GM23338 (cell line): ENCODE results near the gene PCK2. TPM values are rescaled to one million over a fixed set of nuclear protein-coding genes. Genes with fewer than 3 reads are reported as not detected.

Experiments
- ATAC-seq: fragments of 200-7000 bp; cut with Tn5 transposase; 3 replicates; pipeline ENCODE4 v1.9.1; 2020
- DNase-seq: peaks from one replicate; pipeline ENCODE4 v3.0.0-alpha.2; 2015; ENCODE audit warnings: low spot score
- H2AFZ ChIP-seq: fragments of 200-600 bp; sonication (generic); 2 replicates; pipeline ENCODE4 v1.8.0; 2016; ENCODE audit warnings: antibody characterized with exemption, mild to moderate bottlenecking, moderate library complexity
- H3F3A ChIP-seq: fragments of 200-600 bp; sonication (generic); replicated peaks from 2 replicates; pipeline ENCODE4 v1.8.0; 2017; ENCODE audit warnings: antibody characterized with exemption, mixed run types, low read depth
- H3K27ac ChIP-seq: fragments of 200-600 bp; sonication (generic); 2 replicates; pipeline ENCODE4 v1.6.1; 2016; ENCODE audit warnings: low read depth
- H3K27me3 ChIP-seq: fragments of 200-600 bp; sonication (generic); 2 replicates; pipeline ENCODE4 v1.8.0; 2016; ENCODE audit warnings: mild to moderate bottlenecking, mixed run types, moderate library complexity; ENCODE audit not compliant: insufficient read depth
- H3K36me3 ChIP-seq: fragments of 200-600 bp; sonication (generic); 2 replicates; pipeline ENCODE4 v1.8.0; 2016; ENCODE audit warnings: mild to moderate bottlenecking; ENCODE audit not compliant: insufficient read depth
- H3K4me1 ChIP-seq: fragments of 200-600 bp; sonication (generic); 2 replicates; pipeline ENCODE4 v1.8.0; 2016; ENCODE audit warnings: mild to moderate bottlenecking, moderate library complexity; ENCODE audit not compliant: insufficient read depth
- H3K4me2 ChIP-seq: fragments of 200-600 bp; sonication (generic); 2 replicates; pipeline ENCODE4 v1.7.1; 2017; ENCODE audit warnings: mixed run types
- H3K4me3 ChIP-seq: fragments of 200-600 bp; sonication (generic); 2 replicates; pipeline ENCODE4 v1.6.1; 2016; ENCODE audit warnings: mixed run types
- H3K79me2 ChIP-seq: fragments of 200-600 bp; sonication (generic); replicated peaks from 2 replicates; pipeline ENCODE4 v1.8.0; 2017; ENCODE audit warnings: mild to moderate bottlenecking; ENCODE audit not compliant: insufficient read depth
- H3K9me2 ChIP-seq: fragments of 200-600 bp; sonication (generic); 2 replicates; pipeline ENCODE4 v1.8.0; 2017; ENCODE audit not compliant: insufficient read depth
- H4K20me1 ChIP-seq: fragments of 200-600 bp; sonication (generic); replicated peaks from 2 replicates; pipeline ENCODE4 v1.8.0; 2017; ENCODE audit warnings: mild to moderate bottlenecking; ENCODE audit not compliant: insufficient read depth
- H3K27ac Mint-ChIP-seq: 2 replicates; pipeline ENCODE4 v1.8.0; 2020; ENCODE audit warnings: inconsistent platforms, mild to moderate bottlenecking, moderate library complexity, mixed read lengths
- H3K27me3 Mint-ChIP-seq: 3 replicates; pipeline ENCODE4 v1.8.0; 2022; ENCODE audit warnings: low read depth, mild to moderate bottlenecking, moderate library complexity, mixed read lengths, inconsistent platforms; ENCODE audit not compliant: insufficient read depth, poor library complexity
- H3K36me3 Mint-ChIP-seq: 3 replicates; pipeline ENCODE4 v1.8.0; 2021; ENCODE audit warnings: low read depth, mild to moderate bottlenecking, inconsistent platforms, moderate library complexity, mixed read lengths
- H3K4me1 Mint-ChIP-seq: 3 replicates; pipeline ENCODE4 v1.8.0; 2020; ENCODE audit warnings: mild to moderate bottlenecking, inconsistent platforms, mixed read lengths
- H3K4me3 Mint-ChIP-seq: 3 replicates; pipeline ENCODE4 v1.8.0; 2021; ENCODE audit warnings: moderate library complexity, mild to moderate bottlenecking, inconsistent platforms, mixed read lengths
- H3K9me3 Mint-ChIP-seq: 3 replicates; pipeline ENCODE4 v1.8.0; 2020; ENCODE audit warnings: moderate library complexity, mild to moderate bottlenecking, inconsistent platforms, mixed read lengths
- CREB1 ChIP-seq: fragments of 250-450 bp; sonication (Bioruptor Pico); IDR thresholded peaks from 2 replicates; pipeline ENCODE4 v1.5.0; 2020; ENCODE audit warnings: low read depth, mild to moderate bottlenecking, moderate library complexity
- EZH2 ChIP-seq: fragments of 200-600 bp; sonication (generic); IDR thresholded peaks from one replicate; pipeline ENCODE4 v1.8.0; 2017; ENCODE audit warnings: antibody characterized with exemption, mild to moderate bottlenecking, low read depth; ENCODE audit not compliant: unreplicated experiment
- EZH2phosphoT487 ChIP-seq: fragments of 200-600 bp; sonication (generic); IDR thresholded peaks from one replicate; pipeline ENCODE4 v1.8.1; 2018; ENCODE audit warnings: antibody characterized with exemption; ENCODE audit not compliant: unreplicated experiment
- JUNB ChIP-seq: IDR thresholded peaks from one replicate; pipeline ENCODE4 v1.6.1; 2016; ENCODE audit warnings: antibody characterized with exemption; ENCODE audit not compliant: unreplicated experiment
- NANOG ChIP-seq: IDR thresholded peaks from 2 replicates; pipeline ENCODE4 v1.6.1; 2016; ENCODE audit warnings: antibody characterized with exemption, borderline replicate concordance
- POLR2AphosphoS5 ChIP-seq: IDR thresholded peaks from 2 replicates; pipeline ENCODE4 v1.6.1; 2016; ENCODE audit warnings: antibody characterized with exemption, low read depth
- STAT1 ChIP-seq: IDR thresholded peaks from one replicate; pipeline ENCODE4 v1.6.1; 2016; ENCODE audit warnings: antibody characterized with exemption; ENCODE audit not compliant: unreplicated experiment
- ZNF114 ChIP-seq: fragments of 250-450 bp; sonication (Bioruptor Pico); IDR thresholded peaks from 2 replicates; pipeline ENCODE4 v1.5.0; 2020; ENCODE audit warnings: mild to moderate bottlenecking, moderate library complexity
- ZNF331 ChIP-seq: fragments of 250-450 bp; sonication (Bioruptor Pico); IDR thresholded peaks from 2 replicates; pipeline ENCODE4 v1.5.0; 2020; ENCODE audit warnings: low read depth, mild to moderate bottlenecking, moderate library complexity
- polyA plus RNA-seq: library from polyadenylated mRNA; unstranded; fragments of >200 nt; fragmentation: Nextera tagmentation; extraction: Ambion mirVana; gene quantifications from 2 replicates; pipeline ENCODE4 v1.2.1, GENCODE V29; 2016
- total RNA-seq: library from RNA; depleted of rRNA; stranded (reverse); fragments of >200 nt; shearing (Covaris generic); gene quantifications from 2 replicates; pipeline ENCODE4 v1.2.3, GENCODE V29; 2014
- TF ChIP-seq, protein P1 (sequence below), 2 experiments: fragments of 200-600 bp in 1 of 2; sonication (generic) in 1 of 2; conservative IDR thresholded peaks; 2 replicates each; pipeline versions ENCODE4 v1.5.1 to v1.6.1; 2016 to 2017; ENCODE audit warnings: antibody characterized with exemption in 2 of 2, low read depth in 2 of 2, mild to moderate bottlenecking in 2 of 2, moderate library complexity in 1 of 2
- TF ChIP-seq, protein P2 (sequence below): IDR thresholded peaks from 2 replicates; pipeline ENCODE4 v1.6.1; 2016; ENCODE audit warnings: antibody characterized with exemption
- TF ChIP-seq, protein P3 (sequence below): IDR thresholded peaks from one replicate; pipeline ENCODE4 v1.6.1; 2018; ENCODE audit warnings: antibody characterized with exemption; ENCODE audit not compliant: unreplicated experiment
- TF ChIP-seq, protein P4 (sequence below): fragments of 250-450 bp; sonication (Bioruptor Pico); IDR thresholded peaks from 2 replicates; pipeline ENCODE4 v1.5.0; 2020; ENCODE audit warnings: mild to moderate bottlenecking, moderate library complexity

The PCK2 gene
- total and polyA plus RNA-seq, 2 experiments from 2014 or later = 53.5 to 103 TPM

DNA sequence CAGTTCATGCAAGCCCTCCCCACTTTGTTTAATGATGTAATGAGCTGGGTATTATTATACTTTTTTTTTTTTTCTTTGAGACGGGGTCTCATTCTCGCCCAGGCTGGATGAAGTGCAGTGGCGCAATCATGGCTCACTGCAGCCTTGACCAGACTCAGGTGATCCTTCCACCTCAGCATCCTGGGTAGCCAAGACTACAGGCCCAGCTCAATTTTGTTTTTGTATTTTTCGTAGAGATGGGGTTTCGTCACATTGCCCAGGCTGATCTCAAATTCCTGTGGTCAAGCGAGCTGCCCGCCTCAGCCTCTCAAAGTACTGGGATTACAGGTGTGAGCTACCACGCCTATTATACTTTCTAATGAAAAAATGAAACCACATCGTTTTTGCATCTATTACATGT, 15.9 kb downstream of the PCK2 start:
- TF ChIP-seq NANOG (no peak), JUNB (no peak), CREB1 (CRISPR knock-in tag) (no peak), POLR2AphosphoS5 (no peak), STAT1 (no peak), ZNF114 (no peak), ZNF331 (CRISPR knock-in tag) (no peak), EZH2 (no peak), EZH2phosphoT487 (no peak)
- TF ChIP-seq, protein P1, sequence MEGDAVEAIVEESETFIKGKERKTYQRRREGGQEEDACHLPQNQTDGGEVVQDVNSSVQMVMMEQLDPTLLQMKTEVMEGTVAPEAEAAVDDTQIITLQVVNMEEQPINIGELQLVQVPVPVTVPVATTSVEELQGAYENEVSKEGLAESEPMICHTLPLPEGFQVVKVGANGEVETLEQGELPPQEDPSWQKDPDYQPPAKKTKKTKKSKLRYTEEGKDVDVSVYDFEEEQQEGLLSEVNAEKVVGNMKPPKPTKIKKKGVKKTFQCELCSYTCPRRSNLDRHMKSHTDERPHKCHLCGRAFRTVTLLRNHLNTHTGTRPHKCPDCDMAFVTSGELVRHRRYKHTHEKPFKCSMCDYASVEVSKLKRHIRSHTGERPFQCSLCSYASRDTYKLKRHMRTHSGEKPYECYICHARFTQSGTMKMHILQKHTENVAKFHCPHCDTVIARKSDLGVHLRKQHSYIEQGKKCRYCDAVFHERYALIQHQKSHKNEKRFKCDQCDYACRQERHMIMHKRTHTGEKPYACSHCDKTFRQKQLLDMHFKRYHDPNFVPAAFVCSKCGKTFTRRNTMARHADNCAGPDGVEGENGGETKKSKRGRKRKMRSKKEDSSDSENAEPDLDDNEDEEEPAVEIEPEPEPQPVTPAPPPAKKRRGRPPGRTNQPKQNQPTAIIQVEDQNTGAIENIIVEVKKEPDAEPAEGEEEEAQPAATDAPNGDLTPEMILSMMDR (conservative IDR thresholded peaks at IDR 0.05; ENCODE audit: low read depth in 2 of 2) = no peak
- TF ChIP-seq, protein P2, sequence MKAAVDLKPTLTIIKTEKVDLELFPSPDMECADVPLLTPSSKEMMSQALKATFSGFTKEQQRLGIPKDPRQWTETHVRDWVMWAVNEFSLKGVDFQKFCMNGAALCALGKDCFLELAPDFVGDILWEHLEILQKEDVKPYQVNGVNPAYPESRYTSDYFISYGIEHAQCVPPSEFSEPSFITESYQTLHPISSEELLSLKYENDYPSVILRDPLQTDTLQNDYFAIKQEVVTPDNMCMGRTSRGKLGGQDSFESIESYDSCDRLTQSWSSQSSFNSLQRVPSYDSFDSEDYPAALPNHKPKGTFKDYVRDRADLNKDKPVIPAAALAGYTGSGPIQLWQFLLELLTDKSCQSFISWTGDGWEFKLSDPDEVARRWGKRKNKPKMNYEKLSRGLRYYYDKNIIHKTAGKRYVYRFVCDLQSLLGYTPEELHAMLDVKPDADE = no peak
- TF ChIP-seq, protein P3, sequence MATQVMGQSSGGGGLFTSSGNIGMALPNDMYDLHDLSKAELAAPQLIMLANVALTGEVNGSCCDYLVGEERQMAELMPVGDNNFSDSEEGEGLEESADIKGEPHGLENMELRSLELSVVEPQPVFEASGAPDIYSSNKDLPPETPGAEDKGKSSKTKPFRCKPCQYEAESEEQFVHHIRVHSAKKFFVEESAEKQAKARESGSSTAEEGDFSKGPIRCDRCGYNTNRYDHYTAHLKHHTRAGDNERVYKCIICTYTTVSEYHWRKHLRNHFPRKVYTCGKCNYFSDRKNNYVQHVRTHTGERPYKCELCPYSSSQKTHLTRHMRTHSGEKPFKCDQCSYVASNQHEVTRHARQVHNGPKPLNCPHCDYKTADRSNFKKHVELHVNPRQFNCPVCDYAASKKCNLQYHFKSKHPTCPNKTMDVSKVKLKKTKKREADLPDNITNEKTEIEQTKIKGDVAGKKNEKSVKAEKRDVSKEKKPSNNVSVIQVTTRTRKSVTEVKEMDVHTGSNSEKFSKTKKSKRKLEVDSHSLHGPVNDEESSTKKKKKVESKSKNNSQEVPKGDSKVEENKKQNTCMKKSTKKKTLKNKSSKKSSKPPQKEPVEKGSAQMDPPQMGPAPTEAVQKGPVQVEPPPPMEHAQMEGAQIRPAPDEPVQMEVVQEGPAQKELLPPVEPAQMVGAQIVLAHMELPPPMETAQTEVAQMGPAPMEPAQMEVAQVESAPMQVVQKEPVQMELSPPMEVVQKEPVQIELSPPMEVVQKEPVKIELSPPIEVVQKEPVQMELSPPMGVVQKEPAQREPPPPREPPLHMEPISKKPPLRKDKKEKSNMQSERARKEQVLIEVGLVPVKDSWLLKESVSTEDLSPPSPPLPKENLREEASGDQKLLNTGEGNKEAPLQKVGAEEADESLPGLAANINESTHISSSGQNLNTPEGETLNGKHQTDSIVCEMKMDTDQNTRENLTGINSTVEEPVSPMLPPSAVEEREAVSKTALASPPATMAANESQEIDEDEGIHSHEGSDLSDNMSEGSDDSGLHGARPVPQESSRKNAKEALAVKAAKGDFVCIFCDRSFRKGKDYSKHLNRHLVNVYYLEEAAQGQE = no peak
- TF ChIP-seq, protein P4, sequence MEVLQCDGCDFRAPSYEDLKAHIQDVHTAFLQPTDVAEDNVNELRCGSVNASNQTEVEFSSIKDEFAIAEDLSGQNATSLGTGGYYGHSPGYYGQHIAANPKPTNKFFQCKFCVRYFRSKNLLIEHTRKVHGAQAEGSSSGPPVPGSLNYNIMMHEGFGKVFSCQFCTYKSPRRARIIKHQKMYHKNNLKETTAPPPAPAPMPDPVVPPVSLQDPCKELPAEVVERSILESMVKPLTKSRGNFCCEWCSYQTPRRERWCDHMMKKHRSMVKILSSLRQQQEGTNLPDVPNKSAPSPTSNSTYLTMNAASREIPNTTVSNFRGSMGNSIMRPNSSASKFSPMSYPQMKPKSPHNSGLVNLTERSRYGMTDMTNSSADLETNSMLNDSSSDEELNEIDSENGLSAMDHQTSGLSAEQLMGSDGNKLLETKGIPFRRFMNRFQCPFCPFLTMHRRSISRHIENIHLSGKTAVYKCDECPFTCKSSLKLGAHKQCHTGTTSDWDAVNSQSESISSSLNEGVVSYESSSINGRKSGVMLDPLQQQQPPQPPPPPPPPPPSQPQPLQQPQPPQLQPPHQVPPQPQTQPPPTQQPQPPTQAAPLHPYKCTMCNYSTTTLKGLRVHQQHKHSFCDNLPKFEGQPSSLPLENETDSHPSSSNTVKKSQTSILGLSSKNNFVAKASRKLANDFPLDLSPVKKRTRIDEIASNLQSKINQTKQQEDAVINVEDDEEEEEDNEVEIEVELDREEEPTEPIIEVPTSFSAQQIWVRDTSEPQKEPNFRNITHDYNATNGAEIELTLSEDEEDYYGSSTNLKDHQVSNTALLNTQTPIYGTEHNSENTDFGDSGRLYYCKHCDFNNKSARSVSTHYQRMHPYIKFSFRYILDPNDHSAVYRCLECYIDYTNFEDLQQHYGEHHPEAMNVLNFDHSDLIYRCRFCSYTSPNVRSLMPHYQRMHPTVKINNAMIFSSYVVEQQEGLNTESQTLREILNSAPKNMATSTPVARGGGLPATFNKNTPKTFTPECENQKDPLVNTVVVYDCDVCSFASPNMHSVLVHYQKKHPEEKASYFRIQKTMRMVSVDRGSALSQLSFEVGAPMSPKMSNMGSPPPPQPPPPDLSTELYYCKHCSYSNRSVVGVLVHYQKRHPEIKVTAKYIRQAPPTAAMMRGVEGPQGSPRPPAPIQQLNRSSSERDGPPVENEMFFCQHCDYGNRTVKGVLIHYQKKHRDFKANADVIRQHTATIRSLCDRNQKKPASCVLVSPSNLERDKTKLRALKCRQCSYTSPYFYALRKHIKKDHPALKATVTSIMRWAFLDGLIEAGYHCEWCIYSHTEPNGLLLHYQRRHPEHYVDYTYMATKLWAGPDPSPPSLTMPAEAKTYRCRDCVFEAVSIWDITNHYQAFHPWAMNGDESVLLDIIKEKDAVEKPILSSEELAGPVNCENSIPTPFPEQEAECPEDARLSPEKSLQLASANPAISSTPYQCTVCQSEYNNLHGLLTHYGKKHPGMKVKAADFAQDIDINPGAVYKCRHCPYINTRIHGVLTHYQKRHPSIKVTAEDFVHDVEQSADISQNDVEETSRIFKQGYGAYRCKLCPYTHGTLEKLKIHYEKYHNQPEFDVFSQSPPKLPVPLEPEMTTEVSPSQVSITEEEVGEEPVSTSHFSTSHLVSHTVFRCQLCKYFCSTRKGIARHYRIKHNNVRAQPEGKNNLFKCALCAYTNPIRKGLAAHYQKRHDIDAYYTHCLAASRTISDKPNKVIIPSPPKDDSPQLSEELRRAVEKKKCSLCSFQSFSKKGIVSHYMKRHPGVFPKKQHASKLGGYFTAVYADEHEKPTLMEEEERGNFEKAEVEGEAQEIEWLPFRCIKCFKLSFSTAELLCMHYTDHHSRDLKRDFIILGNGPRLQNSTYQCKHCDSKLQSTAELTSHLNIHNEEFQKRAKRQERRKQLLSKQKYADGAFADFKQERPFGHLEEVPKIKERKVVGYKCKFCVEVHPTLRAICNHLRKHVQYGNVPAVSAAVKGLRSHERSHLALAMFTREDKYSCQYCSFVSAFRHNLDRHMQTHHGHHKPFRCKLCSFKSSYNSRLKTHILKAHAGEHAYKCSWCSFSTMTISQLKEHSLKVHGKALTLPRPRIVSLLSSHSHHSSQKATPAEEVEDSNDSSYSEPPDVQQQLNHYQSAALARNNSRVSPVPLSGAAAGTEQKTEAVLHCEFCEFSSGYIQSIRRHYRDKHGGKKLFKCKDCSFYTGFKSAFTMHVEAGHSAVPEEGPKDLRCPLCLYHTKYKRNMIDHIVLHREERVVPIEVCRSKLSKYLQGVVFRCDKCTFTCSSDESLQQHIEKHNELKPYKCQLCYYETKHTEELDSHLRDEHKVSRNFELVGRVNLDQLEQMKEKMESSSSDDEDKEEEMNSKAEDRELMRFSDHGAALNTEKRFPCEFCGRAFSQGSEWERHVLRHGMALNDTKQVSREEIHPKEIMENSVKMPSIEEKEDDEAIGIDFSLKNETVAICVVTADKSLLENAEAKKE = no peak
- H3F3A ChIP-seq = peaks cover 6% of the 10 kb centered on the region; the same call in 1 of the 2 replicates
- H3K27me3 Mint-ChIP-seq = peaks cover 16% of the 10 kb centered on the region
- no peaks in the 10 kb centered on the region for H3K9me2 ChIP-seq
- no peaks in the 10 kb centered on the region for H4K20me1 ChIP-seq
- H3K79me2 ChIP-seq = no peaks in the 10 kb centered on the region
- peaks cover 3% of the 10 kb centered on the region; the same call in 1 of the 3 replicates for H3K9me3 Mint-ChIP-seq
- H3K36me3 Mint-ChIP-seq = peaks cover 6% of the 10 kb centered on the region; the same call in 2 of the 3 replicates
- no peak overlapping the region for H2AFZ ChIP-seq
- no peak overlapping the region for H3K27ac ChIP-seq
- H3K4me3 Mint-ChIP-seq = no peak overlapping the region
- H3K4me1 Mint-ChIP-seq = peaks cover 3% of the 10 kb centered on the region; the same call in 2 of the 3 replicates
- H3K4me2 ChIP-seq = no peak overlapping the region
- no peaks in the 10 kb centered on the region for H3K4me1 ChIP-seq
- no peaks in the 10 kb centered on the region for H3K36me3 ChIP-seq
- H3K27ac Mint-ChIP-seq = no peak overlapping the region
- H3K27me3 ChIP-seq = no peaks in the 10 kb centered on the region
- no peak for ATAC-seq
- H3K4me3 ChIP-seq = no peak overlapping the region
- DNase-seq = no peak
